Stomach (tissue), 9 donors: ENCODE results near the gene TLK2. TPM values are rescaled to one million over a fixed set of nuclear protein-coding genes. Genes with fewer than 3 reads are reported as not detected.
A peak's percentile ranks its signal among the peaks of the same experiment; 100 is the strongest.

Experiments used
- DNase-seq, 2 donors: peaks; one replicate each; pipeline versions ENCODE4 v3.0.0 to v3.0.0-alpha.2; 2013 to 2019
- H3K27ac ChIP-seq, 5 donors: fragments of 200-600 bp in 4 of 5; sonication (generic) in 4 of 5; one replicate each; pipeline ENCODE4 v1.5.1; 2013 to 2019; ENCODE audit warnings: mild to moderate bottlenecking in 1 of 5, moderate library complexity in 1 of 5
- H3K27me3 ChIP-seq, 3 donors: fragments of 200-600 bp; sonication (generic); one replicate each; pipeline ENCODE4 v1.5.1; 2017 to 2019; ENCODE audit warnings: mixed run types in 1 of 3
- H3K36me3 ChIP-seq, 4 donors: fragments of 200-600 bp; sonication (generic); 1 replicate in 3 of 4; 2 replicates in 1 of 4; pipeline ENCODE4 v1.5.1; 2016 to 2019
- H3K4me1 ChIP-seq, 4 donors: fragments of 200-600 bp; sonication (generic); one replicate each; pipeline ENCODE4 v1.5.1; 2016 to 2019
- H3K4me3 ChIP-seq, 4 donors: fragments of 200-600 bp; sonication (generic) in 3 of 4; one replicate each; pipeline ENCODE4 v1.5.1; 2016 to 2019; ENCODE audit warnings: mild to moderate bottlenecking in 1 of 4
- H3K9me3 ChIP-seq, 4 donors: fragments of 200-600 bp; sonication (generic); one replicate each; pipeline ENCODE4 v1.5.1; 2016 to 2019
- CTCF ChIP-seq, 7 experiments: fragments of 450-650 bp in 4 of 7; fragments of 200-600 bp in 3 of 7; sonication (generic) in 3 of 7; IDR thresholded peaks; one replicate each; pipeline ENCODE4 v1.5.1; 2016 to 2019; ENCODE audit warnings: antibody characterized with exemption in 7 of 7, control low read depth in 2 of 7, mild to moderate bottlenecking in 1 of 7
- EP300 ChIP-seq: sonication (generic); formaldehyde crosslinking; IDR thresholded peaks from one replicate; pipeline ENCODE4 v1.6.1; 2017; ENCODE audit warnings: antibody characterized with exemption
- POLR2A ChIP-seq, 4 donors: fragments of 450-650 bp; IDR thresholded peaks; one replicate each; pipeline ENCODE4 v1.6.1; 2016; ENCODE audit warnings: antibody characterized with exemption in 4 of 4, control low read depth in 2 of 4, mild to moderate bottlenecking in 1 of 4, moderate library complexity in 1 of 4
- POLR2AphosphoS5 ChIP-seq, 3 donors: sonication (generic); formaldehyde crosslinking; IDR thresholded peaks; one replicate each; pipeline ENCODE4 v1.6.1; 2016; ENCODE audit warnings: antibody characterized with exemption in 3 of 3
- WGBS, 5 donors: extraction: QIAGEN DNeasy Blood & Tissue Kit in 3 of 5; methylation state at CpG; one replicate each; pipeline versions ENCODE4 v1.1.5 to v1.1.7; 2013 to 2018; 5-methylcytosine and 5-hydroxymethylcytosine counted together
- intact Hi-C: fragments of 100-400 bp; cut with DNase I; formaldehyde crosslinking; loops from one replicate; pipeline ENCODE4 v1.15.1; 2023; ENCODE audit warnings: low total_unique reads
- polyA plus RNA-seq, 3 donors: library from polyadenylated mRNA; stranded (reverse); fragments of 200-250 nt; gene quantifications; one replicate each; pipeline ENCODE4 v1.2.3, GENCODE V29; 2013
- total RNA-seq, 5 donors: library from RNA; depleted of rRNA; stranded (reverse); fragments of >200 nt; gene quantifications; one replicate each; pipeline versions ENCODE4 v1.1.0 to v1.2.3, GENCODE V29; 2014 to 2016
- donor health status: healthy with polysubstance abuse.
- donor health status: Bipolar disorder and iron deficiency.
- donor health status: healthy.

Gene TLK2
- total and polyA plus RNA-seq, 8 donors, result 8.6 to 75.3 (median 17.3) TPM

- peaks cover 4 to 64% (median 51%) of the 10 kb centered on the region in 4 donors for H3K36me3 ChIP-seq
- 64 to 75% (median 71%) methylated on average over 8 of the region's 8 CpGs for WGBS, 5 donors
Observed at GRCh38 chr17:62616993-62617893, 138.6 kb downstream of the TLK2 start.

GRCh38 chr17:62617894-62618472, 139.4 kb downstream of the TLK2 start:
- WGBS, 5 donors, result 68 to 88% (median 76%) methylated on average over 6 of the region's 6 CpGs
- Histone ChIP-seq H3K4me3 (no peak overlapping the region), H3K9me3 (no peaks in the 10 kb centered on the region), H3K27me3 (no peaks in the 10 kb centered on the region), H3K4me1 (no peaks in the 10 kb centered on the region), H3K27ac (no peak overlapping the region), H3K36me3 (peaks cover 4 to 57% (median 44%) of the 10 kb centered on the region in 4 donors)
- intact Hi-C loops, result no loop called here
- TF ChIP-seq POLR2AphosphoS5 (IDR thresholded peaks at IDR 0.05) (no peak), EP300 (no peak), CTCF (IDR thresholded peaks at IDR 0.05) (no peak), POLR2A (IDR thresholded peaks at IDR 0.05) (no peak)
- DNase-seq, result no peak

More at GRCh38 chr17:62616993-62617893, 138.6 kb downstream of the TLK2 start:
- no peak for TF ChIP-seq CTCF (IDR thresholded peaks at IDR 0.05)
- no peak for TF ChIP-seq EP300
- no peak for TF ChIP-seq POLR2AphosphoS5 (IDR thresholded peaks at IDR 0.05)
- TF ChIP-seq POLR2A (IDR thresholded peaks at IDR 0.05), result no peak
- no peaks in the 10 kb centered on the region for H3K27me3 ChIP-seq
- no peak overlapping the region for H3K27ac ChIP-seq
- peak in 1 of 2 donors; percentile 41 for DNase-seq
- H3K4me1 ChIP-seq, result no peaks in the 10 kb centered on the region
- H3K9me3 ChIP-seq, result no peaks in the 10 kb centered on the region
- no peak overlapping the region for H3K4me3 ChIP-seq
- intact Hi-C loops, result no loop called here

- DNase-seq, result no peak
- no peak for TF ChIP-seq POLR2A (IDR thresholded peaks at IDR 0.05)
- no peaks in the 10 kb centered on the region for H3K27me3 ChIP-seq
- intact Hi-C loops, result no loop called here
- H3K9me3 ChIP-seq, result no peaks in the 10 kb centered on the region
- no peaks in the 10 kb centered on the region for H3K4me1 ChIP-seq
- H3K36me3 ChIP-seq, result peaks cover 4 to 54% (median 37%) of the 10 kb centered on the region in 4 donors
- H3K27ac ChIP-seq, result no peak overlapping the region
- no peak overlapping the region for H3K4me3 ChIP-seq
- WGBS, 5 donors, result 76 to 90% (median 87%) methylated on average over 16 to 17 of the region's 17 CpGs
Observed at GRCh38 chr17:62618647-62619416, 140.2 kb downstream of the TLK2 start.

- intact Hi-C loops, result no loop called here
- H3K36me3 ChIP-seq, result peaks cover 0 to 46% (median 29%) of the 10 kb centered on the region in 4 donors
- no peak overlapping the region for H3K27ac ChIP-seq
- no peaks in the 10 kb centered on the region for H3K4me1 ChIP-seq
- H3K27me3 ChIP-seq, result no peaks in the 10 kb centered on the region
- H3K4me3 ChIP-seq, result no peak overlapping the region
- H3K9me3 ChIP-seq, result no peaks in the 10 kb centered on the region
- WGBS, 5 donors, result 77 to 91% (median 87%) methylated on average over 7 to 10 of the region's 10 CpGs
- TF ChIP-seq CTCF (IDR thresholded peaks at IDR 0.05) (no peak), POLR2AphosphoS5 (IDR thresholded peaks at IDR 0.05) (no peak), POLR2A (IDR thresholded peaks at IDR 0.05) (no peak), EP300 (no peak)
- no peak for DNase-seq
Observed at GRCh38 chr17:62619417-62620155, 141.0 kb downstream of the TLK2 start.
